Epidermal melanocyte (primary cell): ENCODE measurements around the gene TOR1B.
"Not testable (repeated sequence)": the region's sequence is repeated elsewhere in the genome, so short reads cannot be mapped to it uniquely, and the experiment has no call there.

Experiments used
- DNase-seq: peaks from one replicate; pipeline ENCODE4 v3.0.0; 2011; ENCODE audit warnings: low spot score; ENCODE audit not compliant: insufficient read length

Gene TOR1B, protein sequence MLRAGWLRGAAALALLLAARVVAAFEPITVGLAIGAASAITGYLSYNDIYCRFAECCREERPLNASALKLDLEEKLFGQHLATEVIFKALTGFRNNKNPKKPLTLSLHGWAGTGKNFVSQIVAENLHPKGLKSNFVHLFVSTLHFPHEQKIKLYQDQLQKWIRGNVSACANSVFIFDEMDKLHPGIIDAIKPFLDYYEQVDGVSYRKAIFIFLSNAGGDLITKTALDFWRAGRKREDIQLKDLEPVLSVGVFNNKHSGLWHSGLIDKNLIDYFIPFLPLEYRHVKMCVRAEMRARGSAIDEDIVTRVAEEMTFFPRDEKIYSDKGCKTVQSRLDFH

DNA sequence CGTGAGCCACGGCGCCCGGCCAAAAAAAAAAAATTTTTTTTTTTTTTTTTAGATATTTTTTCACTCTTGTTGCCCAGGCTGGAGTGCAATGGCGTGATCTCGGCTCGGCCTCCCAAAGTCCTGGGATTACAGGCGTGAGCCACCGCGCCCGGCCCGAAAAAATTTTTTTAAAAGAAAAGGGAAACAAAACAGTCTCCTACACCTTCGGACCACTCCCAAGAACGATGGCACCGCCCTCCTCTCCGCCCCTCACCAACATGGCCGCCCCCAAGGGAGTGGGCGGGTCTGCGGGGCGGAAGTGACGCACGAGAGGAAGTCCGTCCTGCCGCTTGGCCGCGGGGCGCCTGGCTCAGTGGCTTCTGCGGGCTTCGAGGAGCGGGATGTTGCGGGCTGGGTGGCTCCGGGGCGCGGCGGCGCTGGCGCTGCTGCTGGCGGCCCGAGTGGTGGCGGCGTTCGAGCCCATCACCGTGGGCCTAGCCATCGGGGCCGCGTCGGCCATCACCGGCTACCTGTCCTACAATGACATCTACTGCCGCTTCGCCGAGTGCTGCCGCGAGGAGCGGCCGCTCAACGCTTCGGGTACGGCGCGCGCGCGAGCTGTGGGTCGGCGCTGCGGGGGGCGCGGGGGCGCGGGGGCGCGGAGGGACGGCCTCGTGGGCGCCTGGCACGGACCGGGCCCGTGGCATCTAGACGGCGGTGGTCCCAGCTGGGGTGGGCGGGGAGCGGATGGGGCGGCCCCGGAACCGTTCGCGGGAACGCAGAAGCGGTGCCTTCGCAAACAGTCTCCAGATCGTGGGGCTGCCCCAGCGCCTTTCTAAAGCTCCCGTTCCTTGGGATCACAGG, at the start of gene TOR1B:
Gene TOR1B, plus strand, starts transcription at position 352 of the 843 bp plus-strand sequence. Its CDS starts 29 bp downstream, at position 381.
- peak; percentile 45 for DNase-seq

DNA sequence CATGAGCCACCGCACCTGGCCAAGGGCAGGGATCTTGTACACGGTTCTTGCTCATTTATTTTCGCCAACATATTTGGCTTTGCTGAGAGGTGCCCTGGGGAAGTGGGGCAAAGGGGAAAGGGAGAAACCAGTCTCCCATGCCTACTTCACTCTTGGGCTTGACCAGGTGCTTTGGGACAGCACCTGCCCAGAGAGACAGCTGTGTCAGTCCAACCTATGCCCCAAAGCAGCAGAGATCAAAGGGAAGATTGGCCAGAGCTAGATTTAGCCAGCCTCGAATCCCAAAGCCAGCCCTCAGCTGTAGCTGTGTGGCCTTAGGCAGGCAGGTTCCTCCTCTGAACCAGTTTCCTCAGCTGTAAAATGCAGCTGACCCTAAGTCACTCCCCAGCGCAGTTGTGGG, 47.8 kb upstream of the TOR1B start:
- DNase-seq, result no peak

DNA sequence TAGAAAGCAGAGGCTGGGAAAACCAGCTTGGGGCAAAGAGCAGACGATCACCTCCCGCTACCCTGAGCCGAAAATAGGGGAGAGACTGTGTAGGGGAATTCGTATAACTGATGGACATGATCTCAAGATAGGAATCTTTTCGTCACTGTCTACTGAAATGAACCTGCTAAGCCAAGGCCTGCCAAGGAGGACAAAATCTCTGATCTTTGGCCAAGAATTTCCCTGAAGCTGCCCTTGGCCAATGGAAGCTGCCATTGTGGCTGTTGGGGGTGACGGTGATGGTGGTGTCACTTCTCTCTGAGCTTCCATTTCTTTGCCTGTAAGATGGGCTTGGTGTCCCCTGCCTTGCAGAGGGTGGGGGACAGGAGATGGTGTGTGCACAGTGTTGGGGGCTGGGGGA, 46.8 kb upstream of the TOR1B start:
- DNase-seq, result no peak

DNA sequence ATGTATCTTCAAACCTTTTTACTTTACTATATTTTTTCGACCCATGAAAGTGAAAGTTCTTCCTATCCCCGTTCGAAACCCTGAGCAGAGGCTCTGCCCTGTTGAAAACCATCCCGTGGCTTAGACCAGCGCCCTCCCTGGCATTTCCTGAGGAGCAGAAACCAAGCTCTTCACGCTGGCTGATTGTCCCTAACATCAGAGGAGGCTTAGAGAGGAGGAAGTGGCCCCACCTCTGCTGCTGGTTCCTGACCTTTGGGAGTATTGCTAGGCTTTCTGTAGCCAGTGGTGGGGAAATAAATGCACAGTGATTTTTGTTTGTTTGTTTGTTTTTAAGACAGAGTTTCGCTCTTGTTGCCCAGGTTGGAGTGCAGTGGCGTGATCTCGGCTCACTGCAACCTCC, 45.9 kb upstream of the TOR1B start:
- DNase-seq, result no peak

DNA sequence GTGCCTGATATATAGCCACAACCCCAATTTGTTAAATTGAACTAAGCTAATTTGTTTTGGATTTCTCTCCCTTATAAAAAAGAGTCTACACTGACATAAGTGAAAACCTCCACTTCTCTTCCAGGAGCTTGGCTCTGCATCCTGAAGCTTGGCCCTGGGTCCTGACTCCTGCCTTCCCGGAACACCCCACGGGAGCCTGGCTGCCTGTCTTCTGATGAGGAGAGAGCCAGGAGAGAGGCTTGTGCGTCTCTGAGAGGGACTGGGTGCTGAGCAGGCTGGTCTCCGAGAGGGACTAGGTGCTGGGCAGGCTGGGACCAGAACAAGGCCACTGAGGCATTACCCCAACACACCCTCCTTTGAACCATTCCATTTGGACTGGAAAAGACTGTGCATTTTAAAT, 43.7 kb upstream of the TOR1B start:
- DNase-seq, result no peak

DNA sequence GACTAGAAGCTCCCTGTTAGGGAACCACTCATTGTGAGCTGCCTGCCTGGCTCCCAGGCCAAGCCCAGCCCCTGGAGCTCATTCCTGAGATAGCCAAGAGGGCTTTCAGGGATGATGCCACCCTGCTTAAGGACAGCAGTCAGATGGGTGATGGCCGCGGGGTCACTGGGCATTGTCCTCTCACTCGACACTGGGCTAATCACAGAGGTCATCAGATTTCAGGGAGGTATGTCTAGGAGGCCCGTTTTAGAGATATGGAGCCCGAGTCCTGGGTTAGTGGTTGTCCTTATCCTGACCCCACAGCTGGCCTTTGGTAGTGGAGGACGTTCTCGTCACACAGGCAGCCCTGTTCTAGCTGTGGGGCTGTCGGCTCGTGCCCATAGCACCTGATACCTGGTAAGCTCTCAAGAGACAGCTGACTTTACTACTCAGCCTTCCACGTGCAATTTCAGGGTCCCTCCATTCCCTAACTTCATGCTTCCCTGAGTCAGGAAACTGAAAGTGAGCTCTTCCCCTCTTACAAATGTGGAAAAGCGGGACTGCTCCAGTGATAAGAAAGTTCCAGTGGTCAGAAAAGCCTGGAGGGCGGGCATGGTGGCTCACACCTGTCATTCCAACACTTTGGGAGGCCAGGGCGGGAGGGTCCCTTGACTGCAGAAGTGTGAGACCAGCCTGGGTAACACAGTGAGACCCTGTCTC, 43.0 kb upstream of the TOR1B start:
- DNase-seq, result no peak

DNA sequence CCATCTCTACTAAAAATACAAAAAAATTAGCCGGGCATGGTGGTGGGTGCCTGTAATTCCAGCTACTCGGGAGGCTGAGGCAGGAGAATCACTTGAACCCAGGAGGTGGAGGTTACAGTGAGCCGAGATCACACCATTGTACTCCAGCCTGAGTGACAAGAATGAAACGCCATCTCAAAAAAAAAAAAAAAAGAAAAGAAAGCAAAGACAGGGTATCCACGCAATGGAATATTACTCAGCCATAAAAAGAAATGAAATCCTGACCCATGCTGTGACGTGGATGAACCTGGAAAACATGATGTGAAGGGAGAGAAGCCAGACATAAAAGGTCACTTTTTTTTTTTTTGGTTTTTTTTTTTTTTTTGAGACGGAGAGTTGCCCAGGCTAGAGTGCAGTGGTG, 42.2 kb upstream of the TOR1B start:
- not testable (repeated sequence) for DNase-seq

DNA sequence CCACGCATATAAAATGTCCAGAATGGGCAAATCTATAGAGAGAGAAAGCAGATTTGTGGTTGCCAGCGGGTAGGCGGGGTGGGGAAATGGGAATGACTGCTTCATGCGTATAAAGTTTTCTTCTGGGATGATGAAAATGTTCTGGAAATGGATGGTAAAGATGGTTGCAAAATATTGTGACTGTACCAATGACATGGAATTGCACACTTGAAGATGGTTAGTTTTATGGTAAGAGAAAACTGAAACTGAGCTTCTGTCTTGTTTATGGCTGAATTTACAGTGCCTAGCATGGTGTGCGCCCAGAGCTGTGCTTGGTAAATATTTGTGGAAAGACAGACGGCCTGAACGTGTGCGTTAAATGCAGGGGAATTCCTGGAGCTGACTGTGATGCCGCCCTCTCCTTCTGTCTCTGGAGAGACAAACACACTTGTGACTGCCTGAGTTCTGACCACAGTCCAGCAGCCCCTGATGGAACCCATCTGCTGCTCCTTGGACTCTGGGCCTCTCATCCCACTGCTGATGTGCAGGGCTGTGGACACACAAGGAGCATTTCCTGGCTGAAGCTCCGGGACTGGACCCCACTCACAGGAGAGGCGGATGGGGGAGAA, 41.6 kb upstream of the TOR1B start:
- DNase-seq, result no peak

DNA sequence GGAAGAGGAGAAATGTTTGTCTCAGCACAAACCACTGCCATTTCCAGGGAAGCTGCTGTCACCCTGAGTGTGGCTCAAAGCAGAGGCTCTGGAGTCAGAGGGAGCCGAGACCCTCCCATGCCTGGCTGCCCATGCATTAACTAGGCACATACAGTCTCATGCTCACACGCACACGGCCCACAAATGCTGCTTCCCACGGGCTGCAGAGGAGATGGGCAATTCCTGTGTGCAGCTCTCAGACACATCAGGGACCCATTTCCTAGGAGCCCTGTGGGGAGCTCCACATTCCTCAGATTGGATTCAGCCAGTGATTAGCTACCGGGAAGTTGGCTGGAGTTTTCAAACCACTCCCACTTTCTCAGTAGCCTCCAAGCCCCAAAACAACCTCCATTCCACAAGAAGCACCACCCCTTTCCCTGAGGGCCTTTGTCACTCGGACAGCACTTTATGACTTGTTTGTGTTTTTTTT, 41.0 kb upstream of the TOR1B start:
- no peak for DNase-seq

DNA sequence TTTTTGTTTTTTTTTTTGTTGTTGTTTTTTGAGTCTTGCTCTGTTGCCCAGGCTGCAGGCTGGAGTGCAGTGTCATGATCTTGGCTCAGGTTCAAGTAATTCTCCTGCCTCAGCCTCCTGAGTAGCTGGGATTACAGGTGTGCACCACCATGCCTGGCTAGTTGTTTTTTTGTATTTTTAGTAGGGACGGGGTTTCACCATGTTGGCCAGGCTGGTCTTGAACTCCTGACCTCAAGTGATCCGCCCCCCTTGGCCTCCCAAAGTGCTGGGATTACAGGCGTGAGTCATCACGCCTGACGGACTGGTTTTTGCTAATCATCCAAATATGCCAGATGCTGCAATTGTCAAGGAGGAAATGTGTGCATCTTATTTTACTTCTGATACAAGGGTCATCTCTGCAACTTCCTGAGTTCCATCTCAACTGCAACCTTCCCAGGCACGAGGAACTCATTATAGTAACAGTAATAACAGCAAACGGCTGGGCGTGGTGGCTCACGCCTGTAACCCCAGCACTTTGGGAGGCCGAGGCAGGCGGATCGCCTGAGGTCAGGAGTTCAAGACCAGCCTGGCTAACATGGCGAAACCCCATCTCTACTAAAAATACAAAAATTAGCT, 40.5 kb upstream of the TOR1B start:
- not testable (repeated sequence) for DNase-seq

DNA sequence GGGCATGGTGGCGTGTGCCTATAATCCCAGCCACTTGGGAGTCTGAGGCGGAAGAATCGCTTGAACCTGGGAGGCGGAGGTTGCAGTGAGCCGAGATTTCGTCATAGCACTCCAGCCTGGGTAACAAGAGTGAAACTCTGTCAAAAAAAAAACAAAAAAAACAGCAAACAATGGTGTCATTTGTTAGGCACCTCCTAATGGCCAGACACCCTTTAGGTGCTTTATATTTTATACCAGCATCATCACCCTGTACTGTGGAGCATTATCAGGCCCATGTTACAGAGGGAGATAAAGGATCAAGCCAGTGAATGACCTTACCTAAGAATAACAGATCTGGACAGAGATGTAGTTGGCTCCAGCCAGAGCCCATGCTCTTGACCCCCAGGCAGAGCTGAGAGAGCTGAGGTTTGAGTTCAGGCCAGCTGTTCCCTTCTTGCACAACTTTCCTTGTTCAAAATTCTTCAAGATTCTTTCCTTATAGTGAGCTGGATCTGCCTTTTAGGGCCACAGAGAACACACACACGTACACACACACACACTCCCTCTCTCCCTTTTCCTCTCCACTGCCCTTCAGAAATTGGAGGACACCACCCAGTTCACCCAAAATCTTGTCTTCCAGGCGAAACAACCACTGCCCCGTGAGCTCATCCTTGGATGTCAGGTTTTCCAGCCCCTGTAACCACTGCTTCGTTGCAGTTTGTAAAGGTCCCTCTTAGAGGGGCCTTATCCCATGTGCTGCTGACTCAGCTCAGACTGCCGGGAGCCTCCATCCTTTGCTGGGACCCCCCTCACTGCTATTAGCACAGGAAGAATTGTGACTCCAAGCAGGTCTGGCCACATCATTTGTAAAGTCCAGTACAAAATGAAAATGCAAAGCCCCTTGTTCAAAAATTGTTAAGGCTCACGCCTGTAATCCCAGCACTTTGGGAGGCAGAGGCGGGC, 39.7 kb upstream of the TOR1B start:
- DNase-seq, result no peak

DNA sequence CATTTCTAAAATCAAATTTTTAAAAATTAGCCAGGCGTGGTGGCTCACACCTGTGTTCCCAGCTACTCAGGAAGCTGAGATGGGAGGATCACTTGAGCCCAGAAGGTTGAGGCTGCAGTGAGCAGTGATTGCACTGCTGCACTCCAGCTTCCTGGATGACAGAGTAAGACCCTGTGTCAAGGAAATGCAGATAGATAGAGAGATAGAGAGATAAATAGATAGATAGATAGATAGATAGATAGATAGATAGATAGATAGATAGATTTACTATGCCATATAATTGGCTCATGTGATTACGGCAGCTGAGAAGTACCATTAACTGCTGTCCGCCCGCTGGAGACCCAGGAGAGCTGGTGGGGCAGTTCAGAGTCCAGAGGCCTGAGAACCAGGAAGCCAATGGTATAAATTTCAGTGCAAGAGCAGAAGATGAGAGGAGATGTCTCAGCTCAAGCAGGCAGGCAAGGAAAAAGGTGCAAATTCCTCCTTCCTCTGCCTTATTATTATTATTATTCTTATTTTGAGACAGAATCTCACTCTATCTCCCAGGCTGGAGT, 37.1 kb upstream of the TOR1B start:
- DNase-seq, result no peak

DNA sequence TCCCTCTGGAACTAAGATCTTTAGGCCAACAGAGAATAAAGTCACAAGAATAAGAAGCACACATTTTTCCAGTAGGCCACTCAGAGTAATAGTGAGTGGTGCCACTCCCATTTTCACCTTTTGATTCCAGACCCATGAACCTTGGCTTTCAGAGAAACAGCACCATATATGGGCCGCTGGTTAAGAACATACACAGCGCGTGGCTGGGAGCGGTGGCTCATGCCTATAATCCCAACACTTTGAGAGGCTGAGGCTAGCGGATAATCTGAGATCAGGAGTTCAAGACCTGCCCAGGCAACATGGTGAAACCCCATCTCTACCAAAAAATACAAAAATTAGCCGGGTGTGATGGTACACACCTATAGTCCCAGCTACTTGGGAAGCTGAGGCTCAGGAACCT, 34.5 kb upstream of the TOR1B start:
- no peak for DNase-seq

DNA sequence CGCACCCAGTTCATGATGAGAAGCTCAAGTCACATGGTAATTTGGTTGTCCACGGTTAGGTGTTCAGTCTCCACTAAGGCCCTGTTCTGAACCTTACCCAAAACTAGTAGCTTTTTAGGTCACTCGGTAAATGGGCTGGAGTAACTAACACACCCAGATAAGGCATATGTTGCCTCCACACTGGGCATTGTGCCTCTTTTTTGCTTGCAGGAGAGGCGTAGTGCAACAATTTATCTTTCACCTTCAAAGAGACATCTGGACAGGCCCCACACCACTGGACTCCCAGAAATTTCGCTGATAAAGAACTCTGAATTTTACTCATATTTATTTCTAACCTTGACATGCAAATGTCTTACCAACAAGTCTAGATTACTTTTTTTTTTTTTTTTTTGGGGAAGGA, 33.3 kb upstream of the TOR1B start:
- no peak for DNase-seq

DNA sequence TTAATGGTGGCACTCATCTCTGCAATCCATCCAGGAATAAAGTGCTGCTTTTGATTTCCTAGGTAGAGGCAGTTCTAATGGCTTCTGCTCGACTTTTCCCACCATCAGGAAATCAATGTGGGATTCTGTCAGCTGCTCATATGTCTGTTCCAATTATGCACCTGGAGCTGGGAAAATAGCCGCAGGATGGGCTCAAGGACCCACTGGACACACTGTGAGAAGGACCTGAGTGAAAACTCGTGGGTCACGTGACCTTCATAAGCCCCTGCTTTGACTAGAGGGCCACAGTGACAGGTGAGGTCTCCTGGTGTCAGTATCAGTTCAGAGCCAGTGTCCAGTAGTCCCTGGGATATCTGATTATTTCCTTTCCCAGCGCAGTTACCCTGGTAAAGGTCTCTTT, 32.2 kb upstream of the TOR1B start:
- no peak for DNase-seq

DNA sequence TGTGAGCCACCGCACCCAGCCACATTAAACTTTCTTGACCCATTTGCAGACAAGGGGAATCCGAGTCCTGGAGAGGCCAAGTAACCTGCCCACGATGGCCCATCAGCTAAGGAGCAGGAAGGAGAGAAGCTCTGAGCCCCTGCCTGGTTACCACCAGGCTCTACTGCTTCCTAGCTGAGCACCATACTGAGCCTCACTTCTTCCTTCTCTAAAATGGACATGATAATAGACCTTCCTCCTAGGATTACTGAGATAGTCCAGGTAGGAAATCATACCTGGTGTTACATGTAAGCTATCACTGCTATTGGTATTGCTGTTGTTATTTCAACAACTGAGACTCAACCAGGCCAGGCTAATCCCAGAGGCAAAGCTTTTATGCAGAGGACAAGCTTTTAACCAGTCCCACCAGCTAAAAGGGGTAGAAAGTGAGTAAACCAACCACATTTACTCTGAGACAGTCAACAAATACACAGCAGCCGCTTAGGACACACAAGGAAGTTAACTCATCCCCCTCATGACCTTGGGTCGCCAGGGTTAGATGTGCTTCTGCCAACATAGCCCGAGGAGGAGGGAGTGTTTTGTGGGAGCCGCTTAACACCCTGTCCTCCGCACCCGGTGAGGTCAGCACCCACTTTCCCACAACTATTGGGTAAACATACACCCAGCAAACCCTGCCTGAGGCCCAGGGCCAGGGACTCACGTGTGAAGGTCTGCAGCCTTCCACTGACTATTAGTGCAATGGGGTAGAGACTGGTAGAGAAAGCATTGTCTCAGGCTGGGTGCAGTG, 29.5 kb upstream of the TOR1B start:
- peak; percentile 34 for DNase-seq

DNA sequence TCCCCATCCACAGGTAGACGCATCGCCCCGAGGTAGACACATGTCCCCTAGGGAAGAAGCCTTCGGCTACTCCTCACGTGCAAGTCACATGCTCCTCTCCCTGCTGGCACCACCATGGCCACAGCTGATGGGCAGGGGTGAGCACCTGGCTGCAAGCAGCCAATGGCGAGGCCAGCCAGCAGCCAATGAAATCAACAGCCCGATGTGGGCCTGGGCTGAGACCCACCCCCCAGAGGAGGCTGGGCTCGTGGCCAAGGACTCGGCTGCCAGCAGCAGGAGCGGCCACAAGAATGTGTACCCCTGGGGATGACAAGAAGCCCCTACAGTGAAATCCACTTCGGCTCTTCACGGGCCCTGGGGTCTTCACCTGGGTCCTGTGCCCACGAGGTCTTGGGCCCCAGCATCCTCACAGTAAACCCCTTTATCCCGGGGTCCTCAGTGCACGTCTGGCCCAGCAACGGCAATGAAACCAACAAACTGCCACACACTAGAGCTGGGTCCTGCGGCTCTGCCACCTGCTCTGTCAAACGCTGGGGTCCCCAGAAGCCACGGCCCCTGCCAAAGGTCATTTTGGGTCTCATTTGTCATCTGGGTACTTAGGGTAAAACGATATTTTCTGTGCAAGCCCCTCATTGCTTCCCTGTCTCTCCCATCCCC, 28.1 kb upstream of the TOR1B start:
- DNase-seq, result no peak

DNA sequence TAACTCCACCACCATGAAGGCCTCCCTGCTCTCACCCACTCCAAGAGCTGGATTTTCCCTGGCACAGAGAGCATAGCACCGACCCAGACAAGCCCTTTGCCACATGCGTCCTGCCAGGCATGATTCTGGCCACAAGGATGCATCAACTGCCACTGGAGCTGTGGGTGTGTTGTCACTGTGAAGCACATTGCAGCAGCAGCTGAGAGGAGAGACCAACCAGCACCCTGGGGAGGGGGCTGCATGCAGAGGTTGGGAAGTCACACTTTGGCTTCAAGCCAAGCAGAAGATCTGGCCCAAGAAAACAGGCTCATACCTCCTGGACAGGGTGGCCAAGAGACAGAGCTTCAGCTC, 27.6 kb upstream of the TOR1B start:
- DNase-seq, result no peak
